ENCODE results near the gene MAP3K10. TPM values are rescaled to one million over a fixed set of nuclear protein-coding genes. Genes with fewer than 3 reads are reported as not detected.

The MAP3K10 gene
- polyA plus RNA-seq, 1 donor from 2014 or later = 18.3 TPM

DNA sequence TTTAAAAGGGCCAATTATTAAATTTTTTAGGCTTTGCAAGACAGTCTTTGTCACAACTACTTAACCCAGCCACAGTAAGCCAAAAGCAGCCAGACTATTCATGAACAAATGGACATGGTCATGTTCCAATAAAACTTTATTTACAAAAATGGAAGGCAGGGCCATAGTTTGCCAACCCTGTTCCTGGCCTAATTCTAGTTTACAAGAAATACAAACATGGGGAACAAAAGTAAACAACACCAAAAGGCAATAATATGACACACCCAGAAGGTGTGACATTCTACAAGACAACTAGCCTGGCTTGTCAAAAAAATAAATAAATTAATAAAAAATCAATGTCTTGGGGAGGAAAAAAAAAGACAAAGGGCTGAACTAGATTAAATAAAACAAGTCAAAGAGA, 60.0 kb downstream of the MAP3K10 start:
- no peak overlapping the region for H3K4me3 ChIP-seq (ENCODE audit: low read length)
- no peaks in the 10 kb centered on the region for H3K9me3 ChIP-seq (ENCODE audit: low read length)
- H3K36me3 ChIP-seq (ENCODE audit: insufficient read depth, low read length) = no peaks in the 10 kb centered on the region

DNA sequence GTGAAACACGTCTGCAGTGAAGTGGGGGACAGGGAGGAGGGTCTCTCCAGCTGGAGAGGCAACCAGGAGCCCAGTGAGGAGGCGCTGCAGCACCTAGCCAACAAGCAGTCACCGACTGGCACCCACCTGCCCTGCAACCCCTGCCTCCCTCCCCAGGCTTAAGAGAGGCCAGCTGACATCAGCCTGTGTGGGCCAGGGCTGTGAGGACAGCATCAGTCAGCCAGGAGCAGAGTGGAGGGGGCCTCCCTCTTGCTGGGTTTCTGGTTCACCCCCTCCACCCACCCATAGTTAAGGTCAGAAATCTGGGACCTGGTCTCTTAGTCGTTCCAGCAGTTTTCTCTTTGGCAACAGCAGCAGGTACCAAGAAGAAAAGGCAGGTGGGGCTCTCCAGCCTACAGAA, 60.8 kb downstream of the MAP3K10 start:
- H3F3A ChIP-seq (ENCODE audit: insufficient read depth, low read length, poor library complexity, severe bottlenecking) = no peaks in the 10 kb centered on the region
- no peak overlapping the region for H3K27ac ChIP-seq (ENCODE audit: low read length)
- no peaks in the 10 kb centered on the region for H3K9me3 ChIP-seq (ENCODE audit: low read length)
- no peak overlapping the region for H2AFZ ChIP-seq (ENCODE audit: low read depth, low read length)
- H3K9me2 ChIP-seq (ENCODE audit: insufficient read depth, low read length) = no peaks in the 10 kb centered on the region
- H3K36me3 ChIP-seq (ENCODE audit: insufficient read depth, low read length) = no peaks in the 10 kb centered on the region
- TF ChIP-seq, protein P1, sequence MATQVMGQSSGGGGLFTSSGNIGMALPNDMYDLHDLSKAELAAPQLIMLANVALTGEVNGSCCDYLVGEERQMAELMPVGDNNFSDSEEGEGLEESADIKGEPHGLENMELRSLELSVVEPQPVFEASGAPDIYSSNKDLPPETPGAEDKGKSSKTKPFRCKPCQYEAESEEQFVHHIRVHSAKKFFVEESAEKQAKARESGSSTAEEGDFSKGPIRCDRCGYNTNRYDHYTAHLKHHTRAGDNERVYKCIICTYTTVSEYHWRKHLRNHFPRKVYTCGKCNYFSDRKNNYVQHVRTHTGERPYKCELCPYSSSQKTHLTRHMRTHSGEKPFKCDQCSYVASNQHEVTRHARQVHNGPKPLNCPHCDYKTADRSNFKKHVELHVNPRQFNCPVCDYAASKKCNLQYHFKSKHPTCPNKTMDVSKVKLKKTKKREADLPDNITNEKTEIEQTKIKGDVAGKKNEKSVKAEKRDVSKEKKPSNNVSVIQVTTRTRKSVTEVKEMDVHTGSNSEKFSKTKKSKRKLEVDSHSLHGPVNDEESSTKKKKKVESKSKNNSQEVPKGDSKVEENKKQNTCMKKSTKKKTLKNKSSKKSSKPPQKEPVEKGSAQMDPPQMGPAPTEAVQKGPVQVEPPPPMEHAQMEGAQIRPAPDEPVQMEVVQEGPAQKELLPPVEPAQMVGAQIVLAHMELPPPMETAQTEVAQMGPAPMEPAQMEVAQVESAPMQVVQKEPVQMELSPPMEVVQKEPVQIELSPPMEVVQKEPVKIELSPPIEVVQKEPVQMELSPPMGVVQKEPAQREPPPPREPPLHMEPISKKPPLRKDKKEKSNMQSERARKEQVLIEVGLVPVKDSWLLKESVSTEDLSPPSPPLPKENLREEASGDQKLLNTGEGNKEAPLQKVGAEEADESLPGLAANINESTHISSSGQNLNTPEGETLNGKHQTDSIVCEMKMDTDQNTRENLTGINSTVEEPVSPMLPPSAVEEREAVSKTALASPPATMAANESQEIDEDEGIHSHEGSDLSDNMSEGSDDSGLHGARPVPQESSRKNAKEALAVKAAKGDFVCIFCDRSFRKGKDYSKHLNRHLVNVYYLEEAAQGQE (IDR thresholded peaks at IDR 0.05; ENCODE audit: borderline replicate concordance) = no peak
- no peak for TF ChIP-seq TAF1 (IDR thresholded peaks at IDR 0.05; ENCODE audit: low read depth)
- no peaks in the 10 kb centered on the region for H4K20me1 ChIP-seq (ENCODE audit: insufficient read depth)
- no peaks in the 10 kb centered on the region for H3K79me2 ChIP-seq (replicated peaks; ENCODE audit: insufficient read depth, low read length)
- no peaks in the 10 kb centered on the region for H3K27me3 ChIP-seq (ENCODE audit: insufficient read depth, low read depth, low read length)
- no peak overlapping the region for H3K4me3 ChIP-seq (ENCODE audit: low read length)
- H3K4me2 ChIP-seq (ENCODE audit: low read length) = no peak overlapping the region
- no peak overlapping the region for H3K9ac ChIP-seq (ENCODE audit: low read length)

More for the DNA sequence above, 60.0 kb downstream of the MAP3K10 start:
- Histone ChIP-seq H3K4me2 (ENCODE audit: low read length) (no peak overlapping the region), H3F3A (ENCODE audit: insufficient read depth, low read length, poor library complexity, severe bottlenecking) (no peaks in the 10 kb centered on the region), H3K9me2 (ENCODE audit: insufficient read depth, low read length) (no peaks in the 10 kb centered on the region), H3K27ac (ENCODE audit: low read length) (no peak overlapping the region), H4K20me1 (ENCODE audit: insufficient read depth) (no peaks in the 10 kb centered on the region), H2AFZ (ENCODE audit: low read depth, low read length) (no peak overlapping the region), H3K9ac (ENCODE audit: low read length) (no peak overlapping the region), H3K79me2 (replicated peaks; ENCODE audit: insufficient read depth, low read length) (no peaks in the 10 kb centered on the region), H3K27me3 (ENCODE audit: insufficient read depth, low read depth, low read length) (no peaks in the 10 kb centered on the region)
- TF ChIP-seq EZH2 (IDR thresholded peaks at IDR 0.05; ENCODE audit: borderline replicate concordance, insufficient read depth, low read length, poor library complexity, severe bottlenecking) (no peak), POLR2AphosphoS5 (IDR thresholded peaks at IDR 0.05) (no peak)
- TF ChIP-seq, protein P1 (IDR thresholded peaks at IDR 0.05; ENCODE audit: borderline replicate concordance) = no peak

DNA sequence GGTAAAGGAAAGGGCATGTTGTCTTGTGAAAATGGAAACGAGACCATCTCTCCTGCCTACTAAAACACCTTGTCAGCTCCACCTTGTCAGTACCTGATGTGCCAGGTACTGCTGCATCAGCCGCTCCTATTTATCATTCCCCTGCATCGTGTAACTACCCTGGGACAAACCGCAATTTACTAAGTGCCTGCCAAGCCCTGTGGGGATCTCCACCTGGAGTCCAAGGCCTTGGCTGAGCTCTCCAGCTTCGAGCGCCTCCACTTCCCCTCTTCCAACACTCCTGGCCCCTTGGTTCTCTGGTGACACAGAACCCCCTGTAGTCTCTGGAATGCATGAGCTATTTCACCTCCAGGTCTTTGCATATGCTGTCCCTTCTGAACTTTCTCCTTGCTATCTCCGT, 61.2 kb downstream of the MAP3K10 start:
- H3F3A ChIP-seq (ENCODE audit: insufficient read depth, low read length, poor library complexity, severe bottlenecking) = no peaks in the 10 kb centered on the region
- no peaks in the 10 kb centered on the region for H4K20me1 ChIP-seq (ENCODE audit: insufficient read depth)
- no peaks in the 10 kb centered on the region for H3K27me3 ChIP-seq (ENCODE audit: insufficient read depth, low read depth, low read length)
- H3K27ac ChIP-seq (ENCODE audit: low read length) = no peak overlapping the region
- TF ChIP-seq RAD21 (conservative IDR thresholded peaks at IDR 0.05) = no peak
- TF ChIP-seq SMC3 (conservative IDR thresholded peaks at IDR 0.05; ENCODE audit: poor library complexity) = no peak
- TF ChIP-seq MXI1 (conservative IDR thresholded peaks at IDR 0.05; ENCODE audit: poor library complexity, severe bottlenecking) = no peak
- TF ChIP-seq, protein P2, sequence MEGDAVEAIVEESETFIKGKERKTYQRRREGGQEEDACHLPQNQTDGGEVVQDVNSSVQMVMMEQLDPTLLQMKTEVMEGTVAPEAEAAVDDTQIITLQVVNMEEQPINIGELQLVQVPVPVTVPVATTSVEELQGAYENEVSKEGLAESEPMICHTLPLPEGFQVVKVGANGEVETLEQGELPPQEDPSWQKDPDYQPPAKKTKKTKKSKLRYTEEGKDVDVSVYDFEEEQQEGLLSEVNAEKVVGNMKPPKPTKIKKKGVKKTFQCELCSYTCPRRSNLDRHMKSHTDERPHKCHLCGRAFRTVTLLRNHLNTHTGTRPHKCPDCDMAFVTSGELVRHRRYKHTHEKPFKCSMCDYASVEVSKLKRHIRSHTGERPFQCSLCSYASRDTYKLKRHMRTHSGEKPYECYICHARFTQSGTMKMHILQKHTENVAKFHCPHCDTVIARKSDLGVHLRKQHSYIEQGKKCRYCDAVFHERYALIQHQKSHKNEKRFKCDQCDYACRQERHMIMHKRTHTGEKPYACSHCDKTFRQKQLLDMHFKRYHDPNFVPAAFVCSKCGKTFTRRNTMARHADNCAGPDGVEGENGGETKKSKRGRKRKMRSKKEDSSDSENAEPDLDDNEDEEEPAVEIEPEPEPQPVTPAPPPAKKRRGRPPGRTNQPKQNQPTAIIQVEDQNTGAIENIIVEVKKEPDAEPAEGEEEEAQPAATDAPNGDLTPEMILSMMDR (IDR thresholded peaks at IDR 0.05; ENCODE audit: poor library complexity, severe bottlenecking) = no peak
- no peak for TF ChIP-seq POLR2AphosphoS5 (IDR thresholded peaks at IDR 0.05)
- TF ChIP-seq EP300 (conservative IDR thresholded peaks at IDR 0.05; ENCODE audit: poor library complexity, severe bottlenecking) = no peak
- no peak for TF ChIP-seq EZH2 (IDR thresholded peaks at IDR 0.05; ENCODE audit: borderline replicate concordance, insufficient read depth, low read length, poor library complexity, severe bottlenecking)
- TF ChIP-seq TAF1 (IDR thresholded peaks at IDR 0.05; ENCODE audit: low read depth) = no peak
- TF ChIP-seq, protein P1 (IDR thresholded peaks at IDR 0.05; ENCODE audit: borderline replicate concordance) = no peak
- no peaks in the 10 kb centered on the region for H3K9me3 ChIP-seq (ENCODE audit: low read length)
- H3K4me2 ChIP-seq (ENCODE audit: low read length) = no peak overlapping the region
- no peaks in the 10 kb centered on the region for H3K9me2 ChIP-seq (ENCODE audit: insufficient read depth, low read length)
- no peaks in the 10 kb centered on the region for H3K36me3 ChIP-seq (ENCODE audit: insufficient read depth, low read length)
- H2AFZ ChIP-seq (ENCODE audit: low read depth, low read length) = no peak overlapping the region
- no peaks in the 10 kb centered on the region for H3K79me2 ChIP-seq (replicated peaks; ENCODE audit: insufficient read depth, low read length)
- H3K9ac ChIP-seq (ENCODE audit: low read length) = no peak overlapping the region
- no peak overlapping the region for H3K4me3 ChIP-seq (ENCODE audit: low read length)

Measured in neural cell (in vitro differentiated cells).